Hematopoietic multipotent progenitor cell (in vitro differentiated cells): ENCODE measurements around the gene PLEKHA5. TPM values are rescaled to one million over a fixed set of nuclear protein-coding genes. Genes with fewer than 3 reads are reported as not detected.
"Not testable (repeated sequence)": the region's sequence is repeated elsewhere in the genome, so short reads cannot be mapped to it uniquely, and the experiment has no call there.

ENCODE experiments used
- DNase-seq, 3 donors: peaks; one replicate each; pipeline ENCODE4 v3.0.0-alpha.2; 2011 to 2015; ENCODE audit warnings: low read depth in 2 of 3, low spot score in 2 of 3
- total RNA-seq: library from RNA; depleted of rRNA; stranded (reverse); fragments of >200 nt; gene quantifications from one replicate; pipeline ENCODE4 v1.2.3, GENCODE V29; 2012

Gene PLEKHA5
- total RNA-seq, 1 donor = 14.5 TPM

GRCh38 chr12:19392644-19393043 is 263.1 kb downstream of the PLEKHA5 start:
- DNase-seq = not testable (repeated sequence)

- DNase-seq = no peak
These were observed 264.9 kb downstream of the PLEKHA5 start for GRCh38 chr12:19394385-19394784.

DNA sequence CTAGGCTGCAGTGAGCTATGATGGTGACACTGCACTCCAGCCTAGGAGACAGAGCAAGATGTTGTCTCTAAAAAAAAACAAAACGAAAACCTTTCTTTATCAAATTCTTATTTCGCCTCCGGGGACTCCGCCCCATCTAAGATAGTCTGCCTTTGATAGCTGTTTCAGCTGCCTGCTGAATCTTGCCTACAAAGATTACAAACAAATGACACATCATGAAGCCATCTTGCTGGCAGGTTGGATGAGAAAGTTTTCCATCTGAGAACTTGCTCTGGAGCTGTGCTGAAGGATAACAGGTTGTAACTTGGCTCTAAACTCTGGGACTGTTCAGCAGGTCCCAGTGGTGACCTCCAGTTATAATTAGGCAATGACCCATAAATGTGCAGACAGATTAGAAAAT is 268.0 kb downstream of the PLEKHA5 start:
- DNase-seq = no peak

- no peak for DNase-seq
These were observed 269.1 kb downstream of the PLEKHA5 start for GRCh38 chr12:19398376-19399363.

DNA sequence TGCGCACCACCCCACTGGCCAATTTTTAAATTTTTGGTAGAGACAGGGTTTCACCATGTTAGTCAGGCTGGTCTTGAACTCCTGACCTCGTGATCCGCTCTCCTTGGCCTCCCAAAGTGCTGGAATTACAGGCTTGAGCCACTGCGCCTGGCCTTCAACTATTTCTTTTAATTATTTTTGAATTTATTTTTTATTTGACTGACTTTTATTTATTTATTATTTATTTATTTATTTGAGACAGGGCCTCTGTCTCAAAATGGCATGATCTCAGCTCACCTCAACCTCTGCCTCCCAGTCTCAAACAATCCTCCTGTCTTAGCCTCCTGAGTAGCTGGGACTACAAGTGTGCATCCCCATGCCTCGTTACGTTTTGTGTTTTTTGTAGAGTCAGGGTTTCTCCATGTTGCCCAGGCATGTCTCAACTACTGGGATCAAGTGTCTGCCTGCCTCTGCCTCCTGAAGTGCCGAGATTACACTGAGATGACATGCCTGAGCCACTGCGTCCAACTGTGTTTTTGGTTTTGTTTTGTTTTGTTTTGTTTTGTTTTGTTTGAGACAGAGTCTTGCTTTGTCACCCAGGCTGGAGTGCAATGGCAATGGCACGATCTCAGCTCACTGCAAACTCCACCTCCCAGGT is 271.2 kb downstream of the PLEKHA5 start:
- DNase-seq = not testable (repeated sequence)

DNA sequence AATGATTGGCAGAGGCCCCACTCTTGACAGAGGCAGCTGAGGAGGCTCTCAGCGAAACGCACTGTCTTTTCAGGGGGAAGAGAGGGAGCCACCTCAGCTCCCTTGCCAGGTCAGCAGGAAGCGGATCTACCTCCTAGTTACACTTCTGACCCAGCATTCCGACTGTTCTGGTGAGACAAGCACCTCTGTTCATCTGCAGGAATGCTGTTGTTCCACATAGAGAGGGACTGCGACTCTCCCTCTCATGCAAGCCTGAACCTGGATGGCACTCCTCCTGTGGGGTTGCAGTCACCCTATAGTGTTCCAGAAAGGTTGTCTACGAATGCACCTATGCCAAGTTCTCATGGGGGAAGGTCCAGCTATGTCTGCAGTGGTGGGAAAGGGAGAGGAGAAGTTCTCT is 272.7 kb downstream of the PLEKHA5 start:
- DNase-seq = no peak

DNA sequence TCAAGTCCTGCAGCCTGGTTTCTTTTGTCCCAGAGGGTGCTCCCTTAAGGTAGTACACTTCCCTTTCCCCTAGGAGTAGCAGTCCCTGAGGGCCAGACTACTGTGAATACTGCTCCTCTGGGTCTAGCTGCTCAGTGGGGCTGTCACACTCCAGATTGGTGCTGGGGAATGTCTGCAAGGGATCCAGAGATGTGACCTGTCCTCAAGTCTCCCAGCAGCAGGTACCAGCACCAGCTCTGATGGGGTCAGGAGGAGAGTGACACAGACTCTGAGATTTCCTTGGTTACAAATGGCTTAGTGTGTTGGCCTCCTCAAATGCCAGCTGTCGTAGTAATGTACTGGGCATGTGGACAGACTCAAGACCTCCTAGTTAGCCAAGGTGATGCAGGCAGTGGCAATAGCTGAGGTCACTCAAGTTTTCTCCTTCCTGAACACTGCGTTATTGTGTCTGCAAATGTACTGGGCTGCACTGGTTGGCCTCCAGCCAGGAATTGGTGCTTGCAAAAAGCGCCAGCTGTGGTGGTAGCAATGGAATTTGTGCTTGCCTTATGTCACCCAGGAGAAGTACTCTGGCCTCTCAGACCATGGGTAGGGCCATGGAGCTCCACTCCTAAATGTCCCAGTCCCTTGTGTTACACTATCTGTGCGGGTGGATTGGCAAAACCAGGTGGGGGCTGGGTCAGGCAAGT is 273.4 kb downstream of the PLEKHA5 start:
- no peak for DNase-seq

- no peak for DNase-seq
These were observed 274.8 kb downstream of the PLEKHA5 start for GRCh38 chr12:19404242-19404880.

DNA sequence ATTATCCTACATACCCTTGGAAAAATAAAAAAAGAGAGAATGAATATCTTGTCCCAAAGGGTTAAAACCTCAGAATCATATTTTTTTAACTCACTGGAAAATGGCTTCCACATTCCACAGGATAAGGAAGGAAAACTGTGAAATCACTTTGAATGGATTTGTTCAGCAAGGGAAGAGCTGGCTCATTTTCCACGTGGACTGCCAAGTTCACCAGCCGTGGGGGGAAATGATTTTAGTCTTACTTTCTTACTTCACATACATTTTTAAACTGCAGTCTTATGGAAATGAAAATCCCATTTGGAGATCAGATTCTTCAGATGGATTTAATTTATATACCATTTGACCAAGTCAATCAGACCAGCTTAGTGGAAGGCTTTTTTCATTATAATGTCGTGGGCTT is 279.8 kb downstream of the PLEKHA5 start:
- DNase-seq = no peak

GRCh38 chr12:19410211-19410610 is 280.7 kb downstream of the PLEKHA5 start:
- DNase-seq = no peak

DNA sequence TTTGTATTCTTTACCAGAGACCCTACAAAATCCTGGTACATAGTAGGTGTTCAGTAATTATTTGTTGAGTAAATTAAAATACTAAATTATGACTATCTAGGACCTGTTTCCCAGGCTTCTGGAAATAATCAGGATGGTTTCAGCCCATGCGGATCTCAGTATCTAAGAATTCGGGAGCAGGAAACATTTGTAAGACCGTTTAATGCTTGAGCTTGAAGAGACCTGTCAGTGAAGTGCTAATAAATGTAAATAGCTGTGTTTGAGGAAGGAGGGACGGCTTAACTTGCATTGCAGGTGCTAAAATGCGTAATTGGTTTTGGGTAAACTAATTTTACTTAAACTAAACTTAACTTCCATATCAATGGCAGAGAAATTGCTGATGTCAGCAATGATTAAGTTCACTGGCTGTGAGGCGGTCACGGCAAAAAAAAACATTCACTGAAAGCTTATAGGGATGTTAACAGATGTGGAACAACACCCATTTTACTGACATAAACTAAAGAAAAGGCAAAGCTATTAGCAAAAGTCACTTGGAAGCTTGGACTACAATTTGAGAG is 281.2 kb downstream of the PLEKHA5 start:
- DNase-seq = no peak

DNA sequence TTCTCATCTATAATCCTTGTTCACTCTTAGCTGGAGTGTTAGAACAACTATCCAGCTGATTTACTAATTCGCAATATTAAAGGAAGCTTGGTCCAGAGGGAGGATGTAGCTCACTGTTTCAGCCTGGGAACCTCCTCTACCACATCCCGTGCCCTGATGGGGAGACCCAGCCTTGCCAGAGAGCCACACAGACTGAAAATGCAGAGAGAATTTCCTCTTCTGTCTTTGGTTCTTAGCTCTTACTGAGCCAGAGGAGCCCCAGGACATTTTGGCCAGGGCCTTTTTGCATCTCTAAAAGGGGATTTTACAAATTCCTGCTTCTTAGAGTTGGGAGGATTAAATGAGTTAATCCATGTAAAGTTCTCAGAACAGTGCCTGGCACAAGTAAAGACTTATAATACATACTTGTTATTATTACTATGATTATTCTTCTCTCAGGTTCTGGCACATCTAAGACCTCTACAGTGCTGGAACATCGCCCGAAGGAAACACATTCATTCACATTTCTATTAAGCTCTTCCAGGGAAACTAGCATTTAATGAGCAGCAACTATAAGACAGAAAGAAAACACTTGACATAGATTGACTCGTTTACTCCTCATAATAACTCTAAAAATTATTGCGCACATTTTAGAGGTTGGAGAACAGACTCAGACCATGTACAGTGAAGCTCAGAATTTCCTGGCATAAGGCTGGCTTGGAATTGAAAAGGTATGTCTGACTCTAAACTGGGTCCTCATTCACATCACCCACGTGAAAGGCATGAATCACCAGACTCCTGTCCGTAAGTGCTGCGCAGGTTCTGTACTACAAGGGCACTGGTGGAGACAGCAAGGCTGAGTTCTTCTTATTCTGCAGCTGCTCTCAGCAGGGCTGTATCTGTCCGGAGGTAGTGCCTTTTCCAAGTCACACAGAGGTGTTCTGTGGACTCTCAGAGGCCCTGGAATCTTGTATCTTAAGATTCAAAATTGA is 282.0 kb downstream of the PLEKHA5 start:
- DNase-seq = no peak

DNA sequence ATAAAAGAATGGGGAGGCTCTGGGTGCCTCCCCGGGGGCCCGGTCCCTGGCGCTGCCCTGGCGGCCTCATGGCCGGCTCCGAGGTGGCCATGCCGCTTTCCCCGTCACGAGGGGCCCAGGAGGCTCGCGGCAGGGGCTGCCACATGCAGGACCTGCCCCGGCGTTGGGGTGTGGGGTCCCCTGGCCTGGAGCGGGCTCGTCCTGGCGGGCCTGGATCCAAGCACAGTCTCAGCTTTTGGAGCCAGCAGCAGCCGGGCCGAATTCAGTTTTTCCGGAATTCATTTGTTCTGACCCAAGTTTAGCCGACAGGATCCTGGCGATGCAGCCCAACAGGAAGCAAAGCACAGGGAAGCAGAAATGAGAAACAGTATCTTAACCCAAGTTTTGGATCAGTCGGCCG is 283.3 kb downstream of the PLEKHA5 start:
- DNase-seq = no peak

- not testable (repeated sequence) for DNase-seq
These were observed 284.0 kb downstream of the PLEKHA5 start for GRCh38 chr12:19413582-19413981.

- DNase-seq = no peak
These were observed 286.0 kb downstream of the PLEKHA5 start for GRCh38 chr12:19415563-19415962.

DNA sequence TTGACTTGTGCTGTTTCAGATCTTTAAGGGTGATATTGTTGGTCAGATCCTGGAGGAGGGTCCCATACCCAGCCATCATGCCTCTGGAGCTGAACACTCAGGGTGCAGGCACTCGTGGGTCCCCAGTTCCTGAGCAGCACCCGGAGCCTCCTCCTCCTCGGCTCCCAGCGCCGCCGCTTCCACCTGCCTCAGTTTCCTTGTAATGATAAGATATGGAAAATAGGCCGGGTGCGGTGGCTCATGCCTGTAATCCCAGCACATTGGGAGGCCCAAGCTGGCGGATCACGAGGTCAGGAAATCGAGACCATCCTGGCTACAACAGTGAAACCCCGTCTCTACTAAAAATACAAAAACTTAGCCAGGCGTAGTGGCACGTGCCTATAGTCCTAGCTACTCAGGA is 289.6 kb downstream of the PLEKHA5 start:
- DNase-seq = no peak

- DNase-seq = no peak
These were observed 292.2 kb downstream of the PLEKHA5 start for GRCh38 chr12:19421503-19422282.

DNA sequence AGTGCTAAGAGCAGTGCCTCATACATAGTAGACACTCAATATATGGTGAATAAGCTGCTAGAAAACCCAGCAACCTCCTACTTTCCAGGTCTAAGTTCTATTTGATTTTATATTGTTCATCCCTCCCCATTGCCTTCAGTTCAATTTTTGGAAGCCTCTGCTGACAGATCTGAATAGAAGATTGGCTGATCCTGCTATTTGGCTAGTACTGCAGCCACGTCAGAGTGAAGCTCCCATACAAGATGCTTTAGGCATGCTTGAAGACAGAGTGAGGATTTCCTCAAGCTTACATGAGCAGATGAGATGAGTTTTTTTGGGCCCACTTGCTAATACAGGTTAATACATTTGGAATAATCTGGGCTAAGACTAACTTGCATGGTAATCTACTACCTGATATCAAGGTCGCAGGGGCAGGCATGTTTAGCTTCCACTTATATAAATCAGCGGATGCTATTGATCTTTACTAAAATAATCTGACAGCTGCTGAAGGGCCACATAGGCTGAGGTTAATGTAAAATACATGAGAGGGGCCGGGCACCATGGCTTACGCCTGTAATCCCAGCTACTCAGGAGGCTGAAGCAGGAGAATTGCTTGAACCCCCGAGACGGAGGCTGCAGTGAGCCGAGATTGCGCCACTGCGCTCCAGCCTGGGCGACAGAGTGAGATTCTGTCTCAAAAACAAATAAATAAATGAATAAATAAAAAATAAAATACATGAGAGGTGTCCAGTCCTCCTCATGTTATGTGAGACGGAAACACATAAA is 293.8 kb downstream of the PLEKHA5 start:
- DNase-seq = no peak
